Measurements from ENCODE around the gene NPSR1.

DNA sequence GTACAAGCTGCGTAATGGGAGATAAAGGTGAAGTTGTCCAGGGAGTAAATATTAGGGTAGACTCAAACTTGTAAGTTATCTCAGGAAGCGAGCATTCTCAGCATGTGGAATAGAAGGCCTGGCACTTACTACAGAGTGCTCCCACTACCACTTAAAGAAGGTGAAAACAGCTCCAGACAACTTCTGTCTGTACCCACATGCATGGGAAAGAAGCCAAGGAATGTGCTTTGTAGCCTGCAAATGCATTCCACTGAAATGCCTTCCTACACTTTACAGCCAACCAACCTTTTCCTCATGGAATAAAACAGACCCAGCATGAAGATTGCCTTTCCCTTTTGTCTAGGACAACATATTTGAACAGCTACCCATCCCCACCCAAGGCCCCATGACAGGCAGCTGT is 45.4 kb upstream of the NPSR1 start:
- TF ChIP-seq, protein P1, sequence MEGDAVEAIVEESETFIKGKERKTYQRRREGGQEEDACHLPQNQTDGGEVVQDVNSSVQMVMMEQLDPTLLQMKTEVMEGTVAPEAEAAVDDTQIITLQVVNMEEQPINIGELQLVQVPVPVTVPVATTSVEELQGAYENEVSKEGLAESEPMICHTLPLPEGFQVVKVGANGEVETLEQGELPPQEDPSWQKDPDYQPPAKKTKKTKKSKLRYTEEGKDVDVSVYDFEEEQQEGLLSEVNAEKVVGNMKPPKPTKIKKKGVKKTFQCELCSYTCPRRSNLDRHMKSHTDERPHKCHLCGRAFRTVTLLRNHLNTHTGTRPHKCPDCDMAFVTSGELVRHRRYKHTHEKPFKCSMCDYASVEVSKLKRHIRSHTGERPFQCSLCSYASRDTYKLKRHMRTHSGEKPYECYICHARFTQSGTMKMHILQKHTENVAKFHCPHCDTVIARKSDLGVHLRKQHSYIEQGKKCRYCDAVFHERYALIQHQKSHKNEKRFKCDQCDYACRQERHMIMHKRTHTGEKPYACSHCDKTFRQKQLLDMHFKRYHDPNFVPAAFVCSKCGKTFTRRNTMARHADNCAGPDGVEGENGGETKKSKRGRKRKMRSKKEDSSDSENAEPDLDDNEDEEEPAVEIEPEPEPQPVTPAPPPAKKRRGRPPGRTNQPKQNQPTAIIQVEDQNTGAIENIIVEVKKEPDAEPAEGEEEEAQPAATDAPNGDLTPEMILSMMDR (IDR thresholded peaks at IDR 0.05): no peak
- no peak for TF ChIP-seq POLR2A (IDR thresholded peaks at IDR 0.05)

Data from uterus (tissue), 2 donors.